ENCODE data around the gene TAPT1.

TAPT1 gene

DNA sequence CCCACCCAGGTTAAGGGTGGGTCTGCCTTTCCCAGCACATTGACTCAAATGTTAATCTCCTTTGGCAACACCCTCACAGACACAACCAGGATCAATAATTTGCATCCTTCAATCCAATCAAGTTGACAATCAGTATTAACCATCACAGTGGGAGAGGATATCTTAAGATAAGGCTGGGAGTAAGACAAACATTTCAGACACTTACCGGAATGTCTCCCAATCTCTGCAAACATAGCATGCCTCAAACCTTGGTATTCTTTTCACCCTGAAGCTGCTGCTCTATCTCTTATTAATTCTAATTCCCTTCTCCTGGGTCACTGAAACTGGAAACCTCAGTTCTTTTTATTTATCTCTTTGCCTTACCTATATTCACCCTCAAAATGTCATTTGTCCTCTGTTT is 19.0 kb upstream of the TAPT1 start:
- DNase-seq (ENCODE audit: low read depth), result no peak

DNA sequence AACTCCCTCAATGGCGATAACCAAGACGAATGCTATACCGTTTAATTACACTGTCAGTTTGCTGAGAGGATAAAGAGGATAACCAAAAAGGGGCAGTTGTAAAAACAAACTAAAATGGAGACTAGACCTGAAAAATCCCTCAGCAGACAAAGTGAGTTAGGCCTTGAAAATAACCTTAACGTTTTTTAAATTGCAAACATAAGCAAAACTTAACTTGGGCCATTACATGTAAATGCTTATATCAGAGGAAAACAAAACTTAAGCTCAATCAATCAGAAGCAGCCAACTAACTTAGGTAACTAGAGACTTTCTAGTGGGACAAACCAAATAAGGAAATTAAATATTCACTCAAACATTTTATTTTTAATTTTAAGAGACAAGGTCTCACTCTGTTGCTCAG is 17.0 kb upstream of the TAPT1 start:
- DNase-seq (ENCODE audit: low read depth), result no peak

GRCh38 chr4:16240300-16240699 is 14.0 kb upstream of the TAPT1 start:
- no peak for DNase-seq (ENCODE audit: low read depth)

GRCh38 chr4:16239086-16239485 is 12.8 kb upstream of the TAPT1 start:
- DNase-seq (ENCODE audit: low read depth), result no peak

- DNase-seq (ENCODE audit: low read depth), result no peak
These were observed 12.1 kb upstream of the TAPT1 start for GRCh38 chr4:16238327-16238726.

DNA sequence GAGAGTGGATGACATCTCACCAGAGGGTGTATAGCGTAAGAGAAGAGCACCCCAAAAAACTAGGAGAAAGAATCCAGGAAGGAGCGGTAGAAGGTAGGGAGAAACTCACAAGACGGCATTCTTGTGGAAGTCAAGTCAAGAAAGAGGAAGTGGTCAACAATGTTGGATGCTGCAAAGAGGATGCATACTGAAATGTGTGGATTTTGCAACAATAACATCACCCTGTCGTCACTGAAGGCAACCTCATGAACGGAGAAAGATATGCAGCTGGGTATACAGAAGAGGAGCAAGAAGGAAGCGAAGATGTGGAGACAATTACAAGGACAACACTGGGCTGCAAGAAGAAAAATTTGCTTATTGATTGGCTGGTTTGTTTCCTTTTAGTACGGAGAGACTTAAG is 11.4 kb upstream of the TAPT1 start:
- DNase-seq (ENCODE audit: low read depth), result no peak

DNA sequence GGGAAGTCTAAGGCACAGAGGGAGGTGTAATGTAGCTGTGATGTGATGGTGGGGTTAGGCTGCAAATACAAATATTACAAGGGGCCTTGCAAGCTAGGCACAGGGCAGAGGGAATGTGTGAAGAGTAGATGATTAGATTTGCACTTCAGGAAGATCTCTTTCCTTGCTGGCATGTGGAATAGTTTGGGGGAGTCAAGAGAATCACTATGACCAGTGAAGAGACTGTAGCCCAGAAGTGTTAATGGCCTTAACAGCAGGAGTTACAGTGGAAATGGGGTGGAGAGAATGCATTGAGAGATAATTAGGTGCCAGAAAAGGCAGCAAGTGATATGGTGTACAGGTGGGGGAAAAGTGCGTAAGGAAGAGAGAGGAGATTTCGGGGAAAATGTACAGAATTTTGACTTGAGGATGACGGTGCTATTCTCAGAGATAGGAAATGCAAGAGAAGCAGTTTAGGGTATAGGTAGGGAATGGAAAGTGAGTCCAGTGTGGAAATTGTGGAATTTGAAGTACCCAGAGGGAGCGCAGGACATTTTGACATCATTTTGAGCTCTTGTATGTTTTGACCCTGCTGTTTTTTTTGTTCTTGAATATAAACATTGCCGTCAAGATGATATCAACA is 10.2 kb upstream of the TAPT1 start:
- no peak for DNase-seq (ENCODE audit: low read depth)

DNA sequence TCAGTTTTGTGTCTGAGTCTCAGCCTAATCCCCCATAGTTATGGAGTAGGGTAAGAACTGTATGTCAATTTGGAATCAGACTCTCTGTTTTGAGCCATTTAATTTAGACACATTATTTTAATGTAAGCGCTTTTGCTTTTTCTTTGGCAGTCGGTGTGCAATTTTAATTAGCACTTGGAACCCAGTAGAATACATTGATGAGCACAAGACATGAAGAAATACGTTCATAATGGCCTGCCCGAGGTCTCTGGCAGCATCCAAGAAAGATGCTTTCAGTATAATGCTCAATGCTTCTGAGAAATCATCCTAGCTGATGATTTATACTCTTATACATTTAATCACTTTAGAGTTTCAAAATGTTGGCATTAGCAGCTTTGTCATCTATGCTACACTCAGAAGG is 8.9 kb upstream of the TAPT1 start:
- no peak for DNase-seq (ENCODE audit: low read depth)

DNA sequence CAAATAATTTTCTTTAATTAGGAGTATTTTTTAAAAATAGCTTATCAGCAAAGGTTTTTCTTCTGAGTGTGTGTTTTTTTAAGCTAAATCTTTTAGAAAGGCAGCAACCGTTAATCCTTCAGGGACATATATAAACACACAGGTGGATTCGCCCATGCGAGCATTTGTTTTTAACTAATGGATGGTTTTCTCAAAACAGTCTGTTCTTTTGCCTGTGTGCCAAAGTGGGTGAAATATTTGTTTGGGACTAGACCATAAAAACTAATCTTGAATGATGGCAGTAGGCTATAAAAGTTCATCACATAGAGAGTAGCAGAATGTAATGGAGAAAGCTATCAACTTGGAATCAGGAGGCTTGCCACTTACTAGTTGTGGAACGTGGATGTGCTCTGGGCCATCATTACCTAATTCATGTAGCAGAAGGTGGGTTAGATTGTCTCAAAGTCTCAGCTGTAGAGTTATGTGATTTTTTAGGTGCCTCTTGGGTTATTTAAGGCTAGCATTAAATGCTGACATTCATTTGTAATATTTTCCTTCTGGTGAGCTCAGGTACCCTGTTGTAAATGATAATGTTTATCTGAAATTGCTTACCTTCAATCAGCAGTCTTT is 7.4 kb upstream of the TAPT1 start:
- no peak for DNase-seq (ENCODE audit: low read depth)

GRCh38 chr4:16231570-16232245 is 5.4 kb upstream of the TAPT1 start:
- DNase-seq (ENCODE audit: low read depth), result no peak

- DNase-seq (ENCODE audit: low read depth), result no peak
These were observed 4.0 kb upstream of the TAPT1 start for GRCh38 chr4:16230308-16230707.

- DNase-seq (ENCODE audit: low read depth), result no peak
These were observed 3.3 kb upstream of the TAPT1 start for GRCh38 chr4:16229604-16230003.

GRCh38 chr4:16227462-16227868 is 1.2 kb upstream of the TAPT1 start:
- DNase-seq (ENCODE audit: low read depth), result no peak

DNA sequence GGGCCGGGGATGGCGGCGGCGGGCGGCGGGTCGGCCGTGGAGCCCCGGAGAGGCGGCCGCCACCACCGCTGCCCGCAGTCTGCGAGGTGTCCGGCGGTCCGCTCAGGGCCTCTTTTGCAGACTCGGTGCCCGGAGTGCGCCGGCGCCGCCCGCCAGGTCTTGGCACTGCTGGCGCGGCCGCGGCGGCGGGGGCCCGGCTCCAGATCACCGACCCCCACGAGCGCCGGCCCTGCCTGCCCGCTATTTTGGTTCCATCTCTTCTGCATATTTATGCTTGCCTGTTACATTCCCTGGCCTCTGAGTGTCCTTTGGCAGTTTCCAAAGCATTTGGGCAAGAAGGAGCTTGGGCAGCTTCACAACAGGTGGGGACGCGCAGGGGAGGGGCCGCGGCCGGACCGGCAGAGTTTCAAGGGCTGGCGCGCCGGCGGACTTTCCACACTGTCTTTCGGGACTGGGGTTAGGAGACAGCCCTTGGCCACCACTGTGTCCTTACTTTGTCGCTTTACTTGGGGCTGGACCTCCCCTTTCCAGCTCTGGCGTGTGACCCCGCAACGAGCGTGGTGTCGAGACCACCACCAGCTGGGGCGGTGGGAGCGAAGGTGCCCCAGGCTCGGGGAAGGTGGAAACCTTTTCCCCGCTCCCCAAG is 668 bp upstream of the TAPT1 start:
- no peak for DNase-seq (ENCODE audit: low read depth)

- no peak for DNase-seq (ENCODE audit: low read depth)
These were observed 956 bp downstream of the TAPT1 start for GRCh38 chr4:16225167-16225862.

GRCh38 chr4:16224264-16225166 is 1.8 kb downstream of the TAPT1 start:
- DNase-seq (ENCODE audit: low read depth), result no peak

- no peak for DNase-seq (ENCODE audit: low read depth)
These were observed 3.2 kb downstream of the TAPT1 start for GRCh38 chr4:16222957-16223527.

DNA sequence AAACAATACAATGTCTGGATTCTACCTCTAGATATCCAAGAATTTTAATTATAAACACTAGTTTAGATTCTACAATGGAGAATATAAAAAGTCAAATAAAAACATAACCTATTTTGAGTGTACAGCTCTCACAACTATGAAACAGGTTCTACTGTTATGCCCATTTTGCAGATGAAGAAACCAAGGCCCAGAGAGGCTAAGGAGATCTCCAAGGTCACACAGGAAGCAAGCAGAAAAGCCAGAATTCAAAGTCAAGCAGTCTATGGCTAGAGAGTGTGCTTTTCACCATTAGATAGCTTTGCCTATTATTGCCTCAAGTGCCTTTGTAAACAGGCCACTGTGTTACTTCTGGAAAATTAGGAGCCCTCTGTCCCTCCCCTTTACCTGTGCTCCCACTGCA is 7.3 kb downstream of the TAPT1 start:
- DNase-seq (ENCODE audit: low read depth), result no peak

GRCh38 chr4:16217300-16218051 is 8.8 kb downstream of the TAPT1 start:
- DNase-seq (ENCODE audit: low read depth), result no peak

DNA sequence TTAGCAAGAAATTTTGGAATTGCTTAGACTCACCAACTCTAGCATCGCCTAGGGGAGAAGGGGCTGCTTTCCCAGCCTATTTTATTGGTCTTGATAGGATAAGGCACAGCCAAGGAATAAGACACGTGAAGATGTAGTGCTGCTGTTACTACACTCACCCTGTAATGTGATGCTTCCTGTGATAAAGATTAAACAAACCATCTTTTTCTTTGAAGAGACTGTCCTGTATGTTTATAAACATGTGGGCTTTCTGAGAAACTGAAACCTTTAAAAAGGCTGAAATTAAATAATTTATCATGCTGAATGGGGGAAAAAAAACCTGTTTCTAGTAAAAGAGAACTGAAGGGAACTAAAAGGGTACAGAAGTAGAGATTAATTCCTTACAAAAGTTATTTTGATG is 13.2 kb downstream of the TAPT1 start:
- DNase-seq (ENCODE audit: low read depth), result no peak
